ENCODE results near the gene CA6. TPM values are rescaled to one million over a fixed set of nuclear protein-coding genes. Genes with fewer than 3 reads are reported as not detected.
A peak's percentile ranks its signal among the peaks of the same experiment; 100 is the strongest.

The CA6 gene
- polyA plus RNA-seq, 1 donor (not counting 4 experiments of a cell fraction or from before 2014, with no cell fraction given), result not detected

DNA sequence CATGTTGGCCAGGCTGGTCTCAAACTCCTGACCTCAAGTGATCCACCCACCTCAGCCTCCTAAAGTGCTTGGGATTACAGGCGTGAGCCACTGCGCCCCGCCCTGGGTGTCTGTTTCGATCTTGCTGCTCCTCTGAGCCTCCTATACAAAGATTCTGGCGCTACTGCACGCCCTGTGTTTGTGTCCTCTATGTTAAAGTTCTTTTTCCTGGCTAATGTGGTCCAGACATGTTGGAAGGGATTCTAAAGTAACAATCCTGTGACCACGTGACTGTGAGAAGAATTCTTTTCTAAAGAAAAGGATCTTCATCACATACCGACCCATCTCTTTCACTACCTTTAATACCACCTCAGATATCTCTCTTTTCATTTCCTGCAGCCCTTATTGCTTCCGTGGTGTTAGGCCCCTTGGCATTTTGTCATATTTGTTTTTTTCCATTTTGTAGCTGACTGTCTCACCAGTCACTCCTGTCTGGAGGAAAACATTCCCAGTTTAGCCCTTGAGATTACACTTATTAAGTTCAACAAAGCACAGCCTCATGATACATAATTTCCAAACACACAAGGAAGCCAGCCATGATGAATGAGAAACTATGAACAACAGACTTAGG is 40.0 kb upstream of the CA6 start:
- no peaks in the 10 kb centered on the region for H3K36me3 ChIP-seq (ENCODE audit: control insufficient read depth in 2 of 2, extremely low read depth in 1 of 2, insufficient read depth in 2 of 2, low read length in 2 of 2)
- H2AFZ ChIP-seq (ENCODE audit: control insufficient read depth, low read length), result peak overlapping the region; percentile 78
- no peak for TF ChIP-seq EZH2 (IDR thresholded peaks at IDR 0.05; ENCODE audit: low read length)
- TF ChIP-seq, protein P1, sequence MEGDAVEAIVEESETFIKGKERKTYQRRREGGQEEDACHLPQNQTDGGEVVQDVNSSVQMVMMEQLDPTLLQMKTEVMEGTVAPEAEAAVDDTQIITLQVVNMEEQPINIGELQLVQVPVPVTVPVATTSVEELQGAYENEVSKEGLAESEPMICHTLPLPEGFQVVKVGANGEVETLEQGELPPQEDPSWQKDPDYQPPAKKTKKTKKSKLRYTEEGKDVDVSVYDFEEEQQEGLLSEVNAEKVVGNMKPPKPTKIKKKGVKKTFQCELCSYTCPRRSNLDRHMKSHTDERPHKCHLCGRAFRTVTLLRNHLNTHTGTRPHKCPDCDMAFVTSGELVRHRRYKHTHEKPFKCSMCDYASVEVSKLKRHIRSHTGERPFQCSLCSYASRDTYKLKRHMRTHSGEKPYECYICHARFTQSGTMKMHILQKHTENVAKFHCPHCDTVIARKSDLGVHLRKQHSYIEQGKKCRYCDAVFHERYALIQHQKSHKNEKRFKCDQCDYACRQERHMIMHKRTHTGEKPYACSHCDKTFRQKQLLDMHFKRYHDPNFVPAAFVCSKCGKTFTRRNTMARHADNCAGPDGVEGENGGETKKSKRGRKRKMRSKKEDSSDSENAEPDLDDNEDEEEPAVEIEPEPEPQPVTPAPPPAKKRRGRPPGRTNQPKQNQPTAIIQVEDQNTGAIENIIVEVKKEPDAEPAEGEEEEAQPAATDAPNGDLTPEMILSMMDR (optimal IDR thresholded peaks at IDR 0.05 in 1 of 3, IDR thresholded peaks at IDR 0.05 in 1 of 3, conservative IDR thresholded peaks at IDR 0.05 in 1 of 3; ENCODE audit: extremely low read depth in 1 of 3, insufficient read depth in 2 of 3, low read length in 3 of 3), result no peak
- dilution Hi-C loops (cut with MboI; ENCODE audit: extremely low pct_ligation_motif_present, low sequenced_read_pairs), result no loop called here
- H3K27ac ChIP-seq (ENCODE audit: control insufficient read depth, insufficient read depth, low read length), result peak overlapping the region; percentile 46
- H3K27me3 ChIP-seq (ENCODE audit: control insufficient read depth, extremely low read depth, insufficient read depth, low read length), result no peaks in the 10 kb centered on the region
- H3K4me3 ChIP-seq (ENCODE audit: control insufficient read depth in 2 of 3, extremely low read depth in 1 of 3, insufficient read depth in 2 of 3, low read depth in 1 of 3, low read length in 3 of 3), result no peak overlapping the region
- no peak overlapping the region for H3K9ac ChIP-seq (ENCODE audit: control insufficient read depth, extremely low read depth, insufficient read depth, low read length)
- no peaks in the 10 kb centered on the region for H3K9me1 ChIP-seq (ENCODE audit: control insufficient read depth, extremely low read depth, insufficient read depth, low read length)
- no peak for FAIRE-seq
- peak overlapping the region; percentile 50 for H3K4me2 ChIP-seq (ENCODE audit: control insufficient read depth, extremely low read depth, insufficient read depth, low read depth, low read length)
- peaks cover 34% of the 10 kb centered on the region for H3K4me1 ChIP-seq (ENCODE audit: control insufficient read depth, extremely low read depth, insufficient read depth, low read length)
- DNase-seq (ENCODE audit: low read depth, low spot score), result no peak
- no peaks in the 10 kb centered on the region for H3K9me3 ChIP-seq (ENCODE audit: control insufficient read depth, low read depth, low read length)
- H3K79me2 ChIP-seq (ENCODE audit: control insufficient read depth, insufficient read depth, low read length), result no peaks in the 10 kb centered on the region
- H4K20me1 ChIP-seq (ENCODE audit: control insufficient read depth, extremely low read depth, insufficient read depth, low read length), result no peaks in the 10 kb centered on the region

DNA sequence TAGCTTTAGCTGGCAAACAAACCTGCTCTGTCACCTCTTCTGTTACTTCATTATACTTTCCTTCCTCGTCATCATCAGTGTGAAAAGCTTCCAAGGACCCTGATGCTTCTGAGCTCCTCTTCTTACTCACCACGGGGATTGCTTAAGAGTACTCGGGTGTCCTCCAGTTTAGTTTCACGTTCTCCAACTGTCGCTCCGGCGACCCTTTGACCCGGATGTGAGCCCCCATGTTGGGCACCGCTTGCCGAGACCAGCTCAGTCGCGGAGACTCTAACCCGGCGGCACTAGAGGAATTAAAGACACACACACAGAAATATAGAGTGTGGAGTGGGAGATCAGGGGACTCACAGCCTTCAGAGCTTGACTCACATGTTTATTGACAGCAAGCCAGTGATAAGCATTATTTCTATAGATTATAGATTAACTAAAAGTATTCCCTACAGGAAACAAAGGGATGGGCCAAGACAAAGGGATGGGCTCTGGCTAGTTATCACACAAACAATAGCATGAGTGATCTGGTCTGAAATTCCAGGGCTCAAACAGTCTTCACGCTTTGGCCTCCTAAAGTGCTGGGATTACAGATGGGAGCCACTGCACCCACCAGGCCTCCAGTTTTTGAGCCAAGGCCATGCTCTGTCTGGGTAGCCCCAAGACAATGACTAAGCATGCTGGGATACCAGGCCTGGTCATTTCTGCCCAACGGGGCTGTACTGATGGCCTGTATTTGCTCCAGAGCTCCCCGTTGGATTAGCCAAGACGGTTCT is 37.1 kb upstream of the CA6 start:
- no peaks in the 10 kb centered on the region for H3K79me2 ChIP-seq (ENCODE audit: control insufficient read depth, insufficient read depth, low read length)
- DNase-seq (ENCODE audit: low read depth, low spot score), result no peak
- no peaks in the 10 kb centered on the region for H3K36me3 ChIP-seq (ENCODE audit: control insufficient read depth in 2 of 2, extremely low read depth in 1 of 2, insufficient read depth in 2 of 2, low read length in 2 of 2)
- no peaks in the 10 kb centered on the region for H4K20me1 ChIP-seq (ENCODE audit: control insufficient read depth, extremely low read depth, insufficient read depth, low read length)
- no peaks in the 10 kb centered on the region for H3K9me3 ChIP-seq (ENCODE audit: control insufficient read depth, low read depth, low read length)
- H3K9ac ChIP-seq (ENCODE audit: control insufficient read depth, extremely low read depth, insufficient read depth, low read length), result no peak overlapping the region
- H2AFZ ChIP-seq (ENCODE audit: control insufficient read depth, low read length), result no peak overlapping the region
- dilution Hi-C loops (cut with MboI; ENCODE audit: extremely low pct_ligation_motif_present, low sequenced_read_pairs), result no loop called here
- no peaks in the 10 kb centered on the region for H3K27me3 ChIP-seq (ENCODE audit: control insufficient read depth, extremely low read depth, insufficient read depth, low read length)
- TF ChIP-seq, protein P1 (optimal IDR thresholded peaks at IDR 0.05 in 1 of 3, IDR thresholded peaks at IDR 0.05 in 1 of 3, conservative IDR thresholded peaks at IDR 0.05 in 1 of 3; ENCODE audit: extremely low read depth in 1 of 3, insufficient read depth in 2 of 3, low read length in 3 of 3), result no peak
- TF ChIP-seq EZH2 (IDR thresholded peaks at IDR 0.05; ENCODE audit: low read length), result no peak
- H3K9me1 ChIP-seq (ENCODE audit: control insufficient read depth, extremely low read depth, insufficient read depth, low read length), result no peaks in the 10 kb centered on the region
- H3K4me3 ChIP-seq (ENCODE audit: control insufficient read depth in 2 of 3, extremely low read depth in 1 of 3, insufficient read depth in 2 of 3, low read depth in 1 of 3, low read length in 3 of 3), result no peak overlapping the region
- FAIRE-seq, result no peak
- H3K27ac ChIP-seq (ENCODE audit: control insufficient read depth, insufficient read depth, low read length), result no peak overlapping the region
- H3K4me1 ChIP-seq (ENCODE audit: control insufficient read depth, extremely low read depth, insufficient read depth, low read length), result peaks cover 31% of the 10 kb centered on the region
- H3K4me2 ChIP-seq (ENCODE audit: control insufficient read depth, extremely low read depth, insufficient read depth, low read depth, low read length), result no peak overlapping the region

Data from keratinocyte (primary cell).